Neural progenitor cell (in vitro differentiated cells): Measurements from ENCODE around the gene TMEM123.

Experiments
- CTCF ChIP-seq: fragments of 200-600 bp; sonication (generic); IDR thresholded peaks from 2 replicates; pipeline ENCODE4 v1.5.1; 2017; ENCODE audit warnings: antibody characterized with exemption, mild to moderate bottlenecking
- EZH2 ChIP-seq: fragments of 200-600 bp; sonication (generic); IDR thresholded peaks from 2 replicates; pipeline ENCODE4 v1.6.1; 2017; ENCODE audit warnings: antibody characterized with exemption, mild to moderate bottlenecking, moderate library complexity
- EZH2phosphoT487 ChIP-seq: fragments of 200-600 bp; sonication (generic); IDR thresholded peaks from 2 replicates; pipeline ENCODE4 v1.6.1; 2017; ENCODE audit warnings: antibody characterized with exemption

DNA sequence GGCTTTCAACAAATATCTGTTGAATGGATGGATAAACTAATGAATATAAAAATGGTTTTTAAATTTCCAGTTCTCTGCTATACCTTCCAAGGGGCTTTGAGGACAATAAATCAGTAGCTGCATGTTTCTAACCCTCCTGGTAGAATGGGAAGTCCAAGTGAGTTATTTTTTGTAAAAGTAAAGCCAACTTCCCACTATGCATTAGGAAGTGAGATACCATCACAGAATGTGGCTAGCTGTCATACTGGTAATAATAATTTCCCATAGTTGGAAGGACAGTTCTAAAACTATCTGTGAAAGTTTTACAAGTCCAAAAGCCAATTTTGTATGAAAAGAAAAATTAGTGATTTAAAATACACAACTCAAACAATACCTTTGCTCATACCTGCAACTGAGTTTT lies 50.0 kb downstream of the TMEM123 start:
- TF ChIP-seq CTCF (no peak), EZH2 (no peak), EZH2phosphoT487 (no peak)
